ENCODE measurements around the gene GPR75.

The GPR75 gene

GRCh38 chr2:53886406-53887280 lies 26.9 kb upstream of the GPR75 start:
- DNase-seq (ENCODE audit: low read depth) = no peak
- no peak for TF ChIP-seq CTCF (IDR thresholded peaks at IDR 0.05; ENCODE audit: low read length, missing control alignments)
- no peak overlapping the region for H3K4me3 ChIP-seq (replicated peaks; ENCODE audit: low read depth, low read length)

- no peak for DNase-seq (ENCODE audit: low read depth)
- no peak overlapping the region for H3K4me3 ChIP-seq (replicated peaks; ENCODE audit: low read depth, low read length)
- TF ChIP-seq CTCF (IDR thresholded peaks at IDR 0.05; ENCODE audit: low read length, missing control alignments) = no peak
Observed at GRCh38 chr2:53884883-53885282, 25.1 kb upstream of the GPR75 start.

- DNase-seq (ENCODE audit: low read depth) = no peak
- no peak for TF ChIP-seq CTCF (IDR thresholded peaks at IDR 0.05; ENCODE audit: low read length, missing control alignments)
- no peak overlapping the region for H3K4me3 ChIP-seq (replicated peaks; ENCODE audit: low read depth, low read length)
Observed at GRCh38 chr2:53881986-53882385, 22.2 kb upstream of the GPR75 start.

- TF ChIP-seq CTCF (IDR thresholded peaks at IDR 0.05; ENCODE audit: low read length, missing control alignments) = no peak
- DNase-seq (ENCODE audit: low read depth) = no peak
- H3K4me3 ChIP-seq (replicated peaks; ENCODE audit: low read depth, low read length) = no peak overlapping the region
Observed at GRCh38 chr2:53881360-53881759, 21.6 kb upstream of the GPR75 start.

- no peak for TF ChIP-seq CTCF (IDR thresholded peaks at IDR 0.05; ENCODE audit: low read length, missing control alignments)
- no peak overlapping the region for H3K4me3 ChIP-seq (replicated peaks; ENCODE audit: low read depth, low read length)
Observed at GRCh38 chr2:53880756-53881155, 21.0 kb upstream of the GPR75 start.

GRCh38 chr2:53877556-53877955 lies 17.8 kb upstream of the GPR75 start:
- no peak overlapping the region for H3K4me3 ChIP-seq (replicated peaks; ENCODE audit: low read depth, low read length)
- TF ChIP-seq CTCF (IDR thresholded peaks at IDR 0.05; ENCODE audit: low read length, missing control alignments) = no peak
- peak; percentile 9 for DNase-seq (ENCODE audit: low read depth)

More at GRCh38 chr2:53880756-53881155, 21.0 kb upstream of the GPR75 start:
- DNase-seq (ENCODE audit: low read depth) = peak; percentile 55

GRCh38 chr2:53877112-53877511 lies 17.3 kb upstream of the GPR75 start:
- no peak for TF ChIP-seq CTCF (IDR thresholded peaks at IDR 0.05; ENCODE audit: low read length, missing control alignments)
- H3K4me3 ChIP-seq (replicated peaks; ENCODE audit: low read depth, low read length) = no peak overlapping the region
- no peak for DNase-seq (ENCODE audit: low read depth)
